ENCODE data around the gene CD209.
"Not testable (repeated sequence)": the region's sequence is repeated elsewhere in the genome, so short reads cannot be mapped to it uniquely, and the experiment has no call there.

CD209 gene

GRCh38 chr19:7757358-7757757 is 10.0 kb upstream of the CD209 start:
- no peaks in the 10 kb centered on the region for H3K27me3 ChIP-seq (replicated peaks; ENCODE audit: control insufficient read depth, insufficient read depth, low read length)
- H3K36me3 ChIP-seq (ENCODE audit: control insufficient read depth, insufficient read depth, low read length), result no peaks in the 10 kb centered on the region
- H3K4me3 ChIP-seq (replicated peaks; ENCODE audit: low read depth, low read length), result no peak overlapping the region

DNA sequence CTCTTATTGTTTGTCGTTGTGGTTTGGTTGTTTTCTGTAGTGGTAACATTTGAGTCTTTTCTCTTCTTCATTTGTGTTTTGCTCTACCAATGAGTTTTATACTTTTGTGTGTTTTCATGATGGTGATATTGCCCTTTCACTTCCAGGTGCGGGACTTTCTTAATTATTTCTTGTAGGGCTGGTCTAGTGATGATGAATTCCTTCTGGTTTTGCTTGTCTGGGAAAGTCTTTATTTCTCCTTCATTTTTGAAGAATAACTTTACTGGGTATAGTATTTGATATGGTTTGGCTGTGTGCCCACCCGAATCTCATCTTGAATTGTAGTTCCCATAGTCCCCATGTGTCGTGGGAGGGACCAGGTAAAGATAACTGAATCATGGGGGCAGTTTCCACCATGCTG is 8.9 kb upstream of the CD209 start:
- no peaks in the 10 kb centered on the region for H3K27me3 ChIP-seq (replicated peaks; ENCODE audit: control insufficient read depth, insufficient read depth, low read length)
- no peak overlapping the region for H3K4me3 ChIP-seq (replicated peaks; ENCODE audit: low read depth, low read length)
- no peak for TF ChIP-seq CTCF (IDR thresholded peaks at IDR 0.05; ENCODE audit: insufficient read depth, low read length, poor library complexity, severe bottlenecking)
- H3K36me3 ChIP-seq (ENCODE audit: control insufficient read depth, insufficient read depth, low read length), result no peaks in the 10 kb centered on the region
- DNase-seq (ENCODE audit: extremely low read depth, insufficient read length), result no peak

More at GRCh38 chr19:7757358-7757757, 10.0 kb upstream of the CD209 start:
- DNase-seq (ENCODE audit: extremely low read depth, insufficient read length), result no peak
- no peak for TF ChIP-seq CTCF (IDR thresholded peaks at IDR 0.05; ENCODE audit: insufficient read depth, low read length, poor library complexity, severe bottlenecking)

DNA sequence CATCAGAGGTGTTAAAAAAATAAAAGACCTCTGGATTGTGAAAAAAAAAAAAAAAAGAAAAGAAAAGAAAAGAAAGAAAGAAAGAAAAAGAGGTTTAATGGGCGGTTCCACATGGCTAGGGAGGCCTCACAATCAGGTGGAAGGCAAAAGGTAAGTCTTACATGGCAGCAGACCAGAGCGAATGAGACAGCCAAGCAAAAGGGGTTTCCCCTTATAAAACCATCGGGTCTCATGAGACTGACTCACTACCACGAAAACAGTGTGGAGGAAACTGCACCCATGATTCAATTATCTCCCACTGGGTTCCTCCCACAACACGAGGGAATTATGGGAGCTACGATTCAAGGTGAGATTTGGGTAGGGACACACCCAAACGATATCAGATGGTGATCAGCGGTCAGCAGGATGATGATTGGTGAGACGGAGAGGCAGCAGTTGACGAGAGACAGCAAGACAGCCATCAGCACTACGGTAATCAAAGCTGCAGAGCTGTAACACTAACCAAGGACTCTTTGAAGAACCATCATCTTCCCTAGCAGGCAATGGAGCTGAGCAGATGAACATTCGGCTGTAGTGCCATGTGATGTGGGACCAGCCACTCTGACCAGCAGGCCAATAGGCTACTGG is 3.9 kb upstream of the CD209 start:
- no peaks in the 10 kb centered on the region for H3K36me3 ChIP-seq (ENCODE audit: control insufficient read depth, insufficient read depth, low read length)
- DNase-seq (ENCODE audit: extremely low read depth, insufficient read length), result peak; percentile 48
- no peak for TF ChIP-seq CTCF (IDR thresholded peaks at IDR 0.05; ENCODE audit: insufficient read depth, low read length, poor library complexity, severe bottlenecking)
- H3K27me3 ChIP-seq (replicated peaks; ENCODE audit: control insufficient read depth, insufficient read depth, low read length), result no peaks in the 10 kb centered on the region
- no peak overlapping the region for H3K4me3 ChIP-seq (replicated peaks; ENCODE audit: low read depth, low read length)

DNA sequence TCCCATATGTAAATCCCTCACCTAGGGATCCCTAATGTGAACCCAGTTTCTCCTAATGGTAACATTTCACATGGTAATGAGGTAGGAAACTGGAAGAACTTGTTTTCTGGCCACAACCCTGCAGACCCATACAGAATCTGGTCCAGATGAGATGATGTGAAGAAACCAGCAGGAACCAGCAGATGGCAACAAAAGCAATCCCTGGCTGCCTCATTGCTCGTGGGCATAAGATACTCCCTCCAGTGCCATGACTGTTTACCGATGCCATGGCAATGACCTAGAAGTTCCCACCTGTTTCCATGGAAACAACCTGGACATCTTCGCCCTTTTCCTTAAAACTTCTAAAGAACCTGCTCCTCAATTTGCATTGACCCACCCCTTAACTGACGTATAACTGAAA is 1.4 kb upstream of the CD209 start:
- Histone ChIP-seq H3K4me3 (replicated peaks; ENCODE audit: low read depth, low read length) (no peak overlapping the region), H3K36me3 (ENCODE audit: control insufficient read depth, insufficient read depth, low read length) (no peaks in the 10 kb centered on the region), H3K27me3 (replicated peaks; ENCODE audit: control insufficient read depth, insufficient read depth, low read length) (no peaks in the 10 kb centered on the region)
- peak; percentile 48 for TF ChIP-seq CTCF (IDR thresholded peaks at IDR 0.05; ENCODE audit: insufficient read depth, low read length, poor library complexity, severe bottlenecking)
- DNase-seq (ENCODE audit: extremely low read depth, insufficient read length), result no peak

DNA sequence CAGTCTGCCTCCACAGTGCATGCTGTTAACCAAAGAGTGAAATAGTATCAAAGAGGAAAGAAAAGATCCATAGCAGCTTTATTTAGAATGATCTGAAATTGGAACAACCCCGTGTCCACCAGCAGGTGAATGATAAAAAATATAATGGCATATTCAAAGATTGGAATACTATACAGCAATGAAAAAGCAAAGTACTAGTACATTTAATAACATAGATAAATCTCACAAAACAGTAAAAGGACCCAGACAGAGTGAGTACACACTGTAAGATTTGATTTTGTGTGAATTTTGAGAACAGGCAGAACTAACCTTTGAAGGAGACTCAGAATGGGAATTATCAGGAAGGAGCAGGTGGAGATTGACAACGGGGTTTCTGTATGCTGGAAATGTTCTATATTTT is 837 bp upstream of the CD209 start:
- Histone ChIP-seq H3K4me3 (replicated peaks; ENCODE audit: low read depth, low read length) (no peak overlapping the region), H3K36me3 (ENCODE audit: control insufficient read depth, insufficient read depth, low read length) (no peaks in the 10 kb centered on the region), H3K27me3 (replicated peaks; ENCODE audit: control insufficient read depth, insufficient read depth, low read length) (no peaks in the 10 kb centered on the region)
- no peak for DNase-seq (ENCODE audit: extremely low read depth, insufficient read length)
- TF ChIP-seq CTCF (IDR thresholded peaks at IDR 0.05; ENCODE audit: insufficient read depth, low read length, poor library complexity, severe bottlenecking), result no peak

GRCh38 chr19:7746306-7746705 is 1.0 kb downstream of the CD209 start:
- not testable (repeated sequence) for H3K27me3 ChIP-seq (replicated peaks; ENCODE audit: control insufficient read depth, insufficient read depth, low read length); H3K4me3 ChIP-seq (replicated peaks; ENCODE audit: low read depth, low read length)

More at GRCh38 chr19:7746306-7746705, 1.0 kb downstream of the CD209 start:
- not testable (repeated sequence) for DNase-seq (ENCODE audit: extremely low read depth, insufficient read length); H3K36me3 ChIP-seq (ENCODE audit: control insufficient read depth, insufficient read depth, low read length)
